Keratinocyte (primary cell): Measurements from ENCODE around the gene FMN2.

Source experiments
- EZH2 ChIP-seq: IDR thresholded peaks from one replicate; pipeline ENCODE4 v1.6.1; 2012; ENCODE audit warnings: inconsistent platforms, mild to moderate bottlenecking, low read length, moderate library complexity
- TF ChIP-seq, protein P1 (sequence below), 3 experiments: IDR thresholded peaks in 1 of 3; conservative IDR thresholded peaks in 1 of 3; optimal IDR thresholded peaks in 1 of 3; 2 replicates in 2 of 3; 3 replicates in 1 of 3; pipeline versions ENCODE3 to v1.5.1; 2011; ENCODE audit warnings: low read length in 3 of 3, mild to moderate bottlenecking in 3 of 3, moderate library complexity in 2 of 3, control low read depth in 1 of 3, inconsistent platforms in 1 of 3; ENCODE audit not compliant: insufficient read depth in 2 of 3; ENCODE audit errors: extremely low read depth in 1 of 3

DNA sequence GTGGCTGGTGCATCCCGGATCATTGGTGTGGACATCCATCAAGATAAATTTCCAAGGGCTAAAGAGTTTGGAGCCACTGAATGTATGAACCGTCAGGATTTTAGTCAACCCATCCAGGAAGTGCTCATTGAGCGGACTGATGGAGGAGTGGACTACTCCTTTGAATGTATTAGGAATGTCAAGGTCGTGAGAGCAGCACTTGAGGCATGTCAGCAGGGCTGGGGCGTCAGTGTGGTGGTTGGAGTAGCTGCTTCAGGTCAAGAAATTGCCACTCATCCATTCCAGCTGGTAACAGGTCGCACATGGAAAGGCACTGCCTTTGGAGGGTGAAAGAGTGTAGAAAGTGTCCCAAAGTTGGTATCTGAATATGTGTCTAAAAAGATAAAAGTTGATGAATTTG lies 79.1 kb downstream of the FMN2 start:
- TF ChIP-seq, protein P1, sequence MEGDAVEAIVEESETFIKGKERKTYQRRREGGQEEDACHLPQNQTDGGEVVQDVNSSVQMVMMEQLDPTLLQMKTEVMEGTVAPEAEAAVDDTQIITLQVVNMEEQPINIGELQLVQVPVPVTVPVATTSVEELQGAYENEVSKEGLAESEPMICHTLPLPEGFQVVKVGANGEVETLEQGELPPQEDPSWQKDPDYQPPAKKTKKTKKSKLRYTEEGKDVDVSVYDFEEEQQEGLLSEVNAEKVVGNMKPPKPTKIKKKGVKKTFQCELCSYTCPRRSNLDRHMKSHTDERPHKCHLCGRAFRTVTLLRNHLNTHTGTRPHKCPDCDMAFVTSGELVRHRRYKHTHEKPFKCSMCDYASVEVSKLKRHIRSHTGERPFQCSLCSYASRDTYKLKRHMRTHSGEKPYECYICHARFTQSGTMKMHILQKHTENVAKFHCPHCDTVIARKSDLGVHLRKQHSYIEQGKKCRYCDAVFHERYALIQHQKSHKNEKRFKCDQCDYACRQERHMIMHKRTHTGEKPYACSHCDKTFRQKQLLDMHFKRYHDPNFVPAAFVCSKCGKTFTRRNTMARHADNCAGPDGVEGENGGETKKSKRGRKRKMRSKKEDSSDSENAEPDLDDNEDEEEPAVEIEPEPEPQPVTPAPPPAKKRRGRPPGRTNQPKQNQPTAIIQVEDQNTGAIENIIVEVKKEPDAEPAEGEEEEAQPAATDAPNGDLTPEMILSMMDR (optimal IDR thresholded peaks at IDR 0.05 in 1 of 3, IDR thresholded peaks at IDR 0.05 in 1 of 3, conservative IDR thresholded peaks at IDR 0.05 in 1 of 3; ENCODE audit: extremely low read depth in 1 of 3, insufficient read depth in 2 of 3, low read length in 3 of 3), result no peak
- TF ChIP-seq EZH2, result no peak
